ENCODE measurements around the gene MAPK14.
"Not testable (repeated sequence)": the region's sequence is repeated elsewhere in the genome, so short reads cannot be mapped to it uniquely, and the experiment has no call there.

Gene MAPK14

DNA sequence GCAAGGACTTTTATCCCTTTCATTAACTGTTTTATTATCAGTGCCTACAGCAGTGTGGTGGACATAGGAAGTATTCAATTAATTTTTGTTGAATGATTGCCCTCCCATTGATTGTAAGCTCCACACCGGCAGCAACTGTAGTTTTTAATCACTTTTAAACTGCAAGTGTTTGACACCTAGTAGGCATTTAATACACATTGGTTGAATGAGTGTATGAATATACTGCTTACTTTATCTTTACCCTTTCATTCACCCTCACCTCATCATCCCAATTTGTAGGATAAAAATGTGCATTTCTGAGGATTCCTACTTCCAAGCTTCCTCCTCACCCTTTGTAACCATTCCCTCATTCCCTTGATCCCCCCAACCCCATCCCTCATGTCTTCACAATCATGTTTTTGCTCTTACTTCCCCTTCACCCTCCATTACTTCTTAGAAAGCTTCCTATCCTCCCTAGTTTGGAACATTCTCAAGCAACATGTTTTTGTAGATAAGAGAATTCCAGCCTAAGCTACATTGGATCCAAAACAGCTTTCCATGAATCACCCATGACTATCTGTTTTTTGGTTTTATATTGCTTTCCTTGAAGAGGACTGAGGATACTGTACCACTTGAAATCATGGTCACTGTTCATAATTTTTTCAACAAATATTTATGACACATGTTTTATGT is 2.2 kb upstream of the MAPK14 start:
- TF ChIP-seq JUND (IDR thresholded peaks at IDR 0.05; ENCODE audit: low read depth), result no peak
- DNase-seq (ENCODE audit: low read depth in 1 of 2, low spot score in 1 of 2), result no peak
- in situ Hi-C loops (cut with HindIII; ENCODE audit: low pct_unique_long_range_greater_than_20kb, low sequenced_read_pairs), result no loop called here

DNA sequence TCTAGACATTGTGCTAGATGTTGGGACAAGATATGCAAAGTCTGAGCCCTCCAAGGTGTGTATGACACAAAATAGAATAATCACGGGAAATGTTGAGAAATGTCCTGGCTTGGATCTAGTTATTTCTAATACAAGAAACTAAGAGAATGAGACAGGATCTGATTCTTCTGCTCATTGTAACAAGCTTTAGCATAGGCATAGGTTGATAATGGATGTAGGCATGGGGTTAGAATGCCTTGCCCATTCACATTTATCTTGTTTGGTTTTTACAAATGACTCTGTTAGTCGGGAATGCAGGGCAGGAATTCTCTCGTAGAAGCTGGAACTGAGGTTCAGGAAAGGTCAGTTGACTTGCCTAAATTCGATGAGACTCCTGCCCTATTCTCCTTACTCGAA is 1.7 kb upstream of the MAPK14 start:
- in situ Hi-C loops (cut with HindIII; ENCODE audit: low pct_unique_long_range_greater_than_20kb, low sequenced_read_pairs), result no loop called here
- TF ChIP-seq JUND (IDR thresholded peaks at IDR 0.05; ENCODE audit: low read depth), result no peak

DNA sequence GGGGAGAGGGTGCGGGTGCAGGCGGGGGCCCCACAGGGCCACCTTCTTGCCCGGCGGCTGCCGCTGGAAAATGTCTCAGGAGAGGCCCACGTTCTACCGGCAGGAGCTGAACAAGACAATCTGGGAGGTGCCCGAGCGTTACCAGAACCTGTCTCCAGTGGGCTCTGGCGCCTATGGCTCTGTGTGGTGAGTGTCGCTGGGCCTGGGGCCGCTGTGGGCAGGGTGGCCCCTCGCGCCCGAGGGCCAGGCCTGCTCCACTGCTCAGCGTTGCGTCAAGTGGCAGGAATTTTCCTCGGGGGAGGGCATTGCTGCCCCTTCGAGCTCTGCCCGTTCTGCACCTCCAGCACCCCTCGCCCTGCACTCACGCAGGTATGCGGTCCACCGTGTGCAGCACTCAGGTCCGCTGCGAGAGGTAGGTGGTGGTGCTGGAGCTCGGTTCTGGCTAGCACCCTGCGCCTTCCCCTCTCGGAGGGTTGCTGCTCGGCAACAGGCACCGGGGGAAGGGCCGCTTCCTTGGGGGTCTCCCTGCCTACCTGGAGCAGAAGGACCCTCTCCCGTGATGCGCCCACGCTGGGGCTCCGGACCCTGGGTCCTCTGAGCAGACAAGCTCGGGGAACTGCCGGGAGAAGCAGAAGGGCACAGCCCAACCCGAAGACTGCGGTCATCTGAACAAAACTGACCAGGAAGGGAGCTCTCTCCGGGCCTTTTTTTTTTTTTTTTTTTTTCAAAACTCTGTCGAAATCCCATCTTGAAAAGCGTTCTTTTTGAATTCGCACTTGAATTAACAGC is 674 bp downstream of the MAPK14 start:
- DNase-seq (ENCODE audit: low read depth in 1 of 2, low spot score in 1 of 2), result peak in 1 of 2 experiments; percentile 45
- TF ChIP-seq JUND (IDR thresholded peaks at IDR 0.05; ENCODE audit: low read depth), result no peak
- in situ Hi-C loops (cut with HindIII; ENCODE audit: low pct_unique_long_range_greater_than_20kb, low sequenced_read_pairs), result no loop called here

More for the DNA sequence above, 1.7 kb upstream of the MAPK14 start:
- no peak for DNase-seq (ENCODE audit: low read depth in 1 of 2, low spot score in 1 of 2)

DNA sequence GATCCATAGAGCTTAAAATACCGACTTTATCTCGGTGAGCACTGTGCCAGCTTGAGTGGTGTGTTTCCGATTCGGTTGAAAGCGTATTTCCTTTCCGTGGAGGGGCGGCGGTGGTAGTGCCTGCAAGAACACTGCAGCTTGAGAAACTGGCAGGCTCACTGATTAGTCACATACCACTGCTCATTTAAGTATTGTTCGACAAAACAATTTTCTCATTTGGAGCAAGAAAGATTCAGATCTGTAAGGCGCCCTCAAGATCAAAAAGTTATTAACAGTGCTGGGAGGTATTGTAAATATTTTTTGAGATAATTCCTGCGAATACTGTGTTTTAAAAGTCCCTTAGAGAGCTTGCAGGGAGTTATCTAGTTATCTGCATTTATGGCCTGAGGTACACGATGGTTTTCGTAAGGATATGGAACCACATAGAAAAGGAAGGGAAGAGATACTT is 1.3 kb downstream of the MAPK14 start:
- peak in 1 of 2 experiments; percentile 49 for DNase-seq (ENCODE audit: low read depth in 1 of 2, low spot score in 1 of 2)
- in situ Hi-C loops (cut with HindIII; ENCODE audit: low pct_unique_long_range_greater_than_20kb, low sequenced_read_pairs), result no loop called here

DNA sequence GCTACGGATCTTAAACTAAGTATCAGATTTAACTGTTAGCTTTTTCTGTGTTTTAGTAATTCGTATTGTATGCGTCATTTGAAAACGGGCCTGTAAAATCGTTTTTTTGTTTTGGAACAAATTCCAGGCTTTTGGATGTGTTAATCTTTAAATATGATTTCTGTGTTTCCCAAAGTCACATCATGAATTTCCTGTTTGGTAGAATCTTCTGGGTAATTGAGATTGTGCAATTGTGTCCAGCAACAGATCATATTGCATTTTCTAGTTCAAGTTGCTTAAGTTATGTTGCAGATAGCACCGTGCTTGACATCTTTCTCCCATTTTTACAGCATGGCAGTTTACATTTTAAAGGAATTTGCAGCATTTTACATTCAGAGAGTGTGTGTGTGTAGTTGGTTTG is 1.9 kb downstream of the MAPK14 start:
- DNase-seq (ENCODE audit: low read depth in 1 of 2, low spot score in 1 of 2), result peak in 1 of 2 experiments; percentile 48
- in situ Hi-C loops (cut with HindIII; ENCODE audit: low pct_unique_long_range_greater_than_20kb, low sequenced_read_pairs), result no loop called here
- no peak for TF ChIP-seq JUND (IDR thresholded peaks at IDR 0.05; ENCODE audit: low read depth)

More for the DNA sequence above, 1.3 kb downstream of the MAPK14 start:
- no peak for TF ChIP-seq JUND (IDR thresholded peaks at IDR 0.05; ENCODE audit: low read depth)

DNA sequence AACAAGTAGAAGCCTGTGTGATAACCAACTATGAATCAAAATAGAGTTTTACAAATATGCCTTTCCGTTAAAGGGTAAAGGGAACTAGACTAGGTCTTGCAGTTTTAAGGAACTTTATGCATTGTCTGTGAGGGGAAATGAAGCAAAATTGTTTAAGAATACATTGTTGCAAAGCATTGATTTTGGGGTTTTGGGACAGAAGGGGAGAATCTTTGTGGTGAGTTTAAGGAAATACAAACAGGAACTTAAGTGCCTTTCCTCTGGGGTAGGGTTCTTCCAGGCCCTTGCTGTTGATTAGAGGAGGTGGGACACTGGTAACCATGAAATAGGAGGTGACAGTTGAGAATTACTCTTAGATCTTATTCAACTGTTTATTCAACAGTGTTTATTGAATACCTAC is 4.7 kb downstream of the MAPK14 start:
- DNase-seq (ENCODE audit: low read depth in 1 of 2, low spot score in 1 of 2), result no peak
- no peak for TF ChIP-seq JUND (IDR thresholded peaks at IDR 0.05; ENCODE audit: low read depth)
- in situ Hi-C loops (cut with HindIII; ENCODE audit: low pct_unique_long_range_greater_than_20kb, low sequenced_read_pairs), result no loop called here

DNA sequence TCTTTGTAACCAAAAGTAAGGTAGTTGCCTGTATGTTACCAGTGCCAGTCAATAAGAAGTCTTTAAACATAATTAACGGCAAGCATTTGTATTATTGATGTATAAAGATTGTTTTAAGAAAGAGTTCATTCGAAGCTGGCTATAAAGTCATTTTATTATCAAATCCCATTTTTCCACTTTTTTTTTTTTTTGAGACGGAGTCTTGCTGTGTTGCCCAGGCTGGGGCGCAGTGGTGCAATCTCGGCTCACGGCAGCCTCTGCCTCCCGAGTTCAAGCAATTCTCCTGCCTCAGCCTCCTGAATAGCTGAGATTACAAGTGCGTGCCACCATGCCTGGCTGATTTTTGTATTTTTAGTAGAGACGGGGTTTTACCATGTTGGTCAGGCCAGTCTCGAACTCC is 5.5 kb downstream of the MAPK14 start:
- in situ Hi-C loops (cut with HindIII; ENCODE audit: low pct_unique_long_range_greater_than_20kb, low sequenced_read_pairs); DNase-seq (ENCODE audit: low read depth in 1 of 2, low spot score in 1 of 2): not testable (repeated sequence)

DNA sequence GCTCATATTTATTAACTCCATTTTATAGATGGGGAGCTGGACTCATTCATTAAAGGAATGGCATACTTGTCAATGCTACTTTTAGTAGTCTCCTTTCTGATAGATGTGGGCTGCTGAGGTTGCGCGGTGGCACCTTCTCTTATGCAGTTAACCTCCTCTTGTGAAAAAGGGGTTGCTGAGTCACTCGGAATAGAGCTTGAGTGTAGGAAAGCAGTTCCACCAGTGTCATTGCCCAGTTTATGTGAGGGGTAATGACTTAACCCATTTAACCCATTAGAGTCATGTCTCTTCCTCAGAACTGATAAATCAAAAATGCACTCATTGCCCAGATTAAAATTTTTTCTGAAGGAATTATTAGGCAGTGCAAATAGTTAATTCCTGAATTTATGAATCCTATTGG is 6.3 kb downstream of the MAPK14 start:
- TF ChIP-seq JUND (IDR thresholded peaks at IDR 0.05; ENCODE audit: low read depth), result no peak
- no peak for DNase-seq (ENCODE audit: low read depth in 1 of 2, low spot score in 1 of 2)
- in situ Hi-C loops (cut with HindIII; ENCODE audit: low pct_unique_long_range_greater_than_20kb, low sequenced_read_pairs), result no loop called here

DNA sequence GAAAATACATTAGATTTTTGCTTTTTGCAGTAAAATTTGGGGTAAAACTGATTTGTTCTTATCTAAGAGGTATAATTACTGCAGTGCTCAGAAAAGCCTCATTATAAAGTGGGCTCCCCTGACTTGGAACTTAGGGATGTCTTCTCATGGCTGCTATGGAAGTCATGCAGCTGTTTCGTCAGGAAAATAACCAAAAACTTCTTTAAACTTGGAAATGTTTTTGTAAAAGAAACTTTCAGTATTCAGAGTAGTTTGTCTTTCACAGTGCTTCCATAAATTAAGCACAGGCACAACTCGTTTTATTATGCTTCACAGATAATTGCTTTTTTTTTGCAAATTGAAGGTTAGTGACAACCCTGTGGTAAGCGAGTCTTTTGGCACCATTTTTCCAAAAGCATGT is 6.8 kb downstream of the MAPK14 start:
- no peak for DNase-seq (ENCODE audit: low read depth in 1 of 2, low spot score in 1 of 2)
- in situ Hi-C loops (cut with HindIII; ENCODE audit: low pct_unique_long_range_greater_than_20kb, low sequenced_read_pairs), result no loop called here
- no peak for TF ChIP-seq JUND (IDR thresholded peaks at IDR 0.05; ENCODE audit: low read depth)

DNA sequence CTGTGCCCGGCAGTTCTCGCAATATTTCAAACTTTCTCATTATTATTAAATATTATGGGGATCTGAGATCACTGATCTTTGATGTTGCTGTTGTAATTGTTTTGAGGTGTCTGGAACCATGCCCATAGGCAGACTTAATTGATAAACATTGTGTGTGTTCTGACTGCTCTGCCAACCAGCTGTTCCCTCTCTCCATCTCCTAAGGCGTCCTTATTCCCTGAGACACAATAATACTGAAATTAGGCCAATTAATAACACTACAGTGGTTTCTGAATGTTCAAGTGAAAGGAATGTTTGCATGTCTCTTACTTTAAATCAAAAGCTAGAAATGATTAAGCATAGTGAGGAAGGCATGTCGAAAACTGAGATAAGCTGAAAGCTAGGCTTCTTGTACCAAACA is 7.6 kb downstream of the MAPK14 start:
- in situ Hi-C loops (cut with HindIII; ENCODE audit: low pct_unique_long_range_greater_than_20kb, low sequenced_read_pairs), result no loop called here
- DNase-seq (ENCODE audit: low read depth in 1 of 2, low spot score in 1 of 2), result no peak
- no peak for TF ChIP-seq JUND (IDR thresholded peaks at IDR 0.05; ENCODE audit: low read depth)

DNA sequence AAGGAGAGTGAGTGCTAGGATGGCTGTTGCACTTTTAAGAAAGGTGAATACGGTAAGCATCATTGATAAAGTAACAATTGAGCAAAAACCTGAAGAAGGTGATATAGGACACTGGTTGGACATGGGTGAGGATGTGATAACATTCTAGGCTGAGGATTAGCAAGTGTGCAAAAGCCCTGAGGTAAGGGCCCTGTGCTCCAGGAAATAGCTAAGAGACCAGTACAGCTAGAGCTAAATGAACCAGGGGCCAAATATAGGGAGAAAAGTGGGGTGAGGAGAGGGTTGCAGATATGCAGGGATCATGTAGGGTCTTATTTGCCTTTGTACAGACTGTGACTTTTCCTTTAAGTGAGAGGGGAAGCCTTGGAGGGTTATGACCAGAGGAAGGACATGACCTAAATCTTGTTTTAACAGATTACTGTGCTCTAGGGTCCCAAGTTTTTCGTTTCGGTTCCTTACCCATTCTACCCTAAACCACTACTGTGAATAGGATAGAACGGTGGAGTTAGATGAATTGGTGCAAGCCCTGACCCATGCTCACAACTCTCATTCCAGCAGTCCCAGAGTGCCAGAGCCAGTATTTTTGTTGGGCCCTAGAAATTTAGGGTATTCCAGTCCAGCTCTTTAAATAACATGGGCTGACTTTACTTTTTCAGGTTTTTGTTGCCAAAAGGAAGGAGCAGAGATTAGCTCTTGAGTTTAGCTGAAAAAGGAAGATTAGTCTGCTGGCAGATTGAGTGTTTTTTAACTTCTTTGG is 10.7 kb downstream of the MAPK14 start:
- no peak for TF ChIP-seq JUND (IDR thresholded peaks at IDR 0.05; ENCODE audit: low read depth)
- in situ Hi-C loops (cut with HindIII; ENCODE audit: low pct_unique_long_range_greater_than_20kb, low sequenced_read_pairs), result no loop called here
- DNase-seq (ENCODE audit: low read depth in 1 of 2, low spot score in 1 of 2), result no peak

DNA sequence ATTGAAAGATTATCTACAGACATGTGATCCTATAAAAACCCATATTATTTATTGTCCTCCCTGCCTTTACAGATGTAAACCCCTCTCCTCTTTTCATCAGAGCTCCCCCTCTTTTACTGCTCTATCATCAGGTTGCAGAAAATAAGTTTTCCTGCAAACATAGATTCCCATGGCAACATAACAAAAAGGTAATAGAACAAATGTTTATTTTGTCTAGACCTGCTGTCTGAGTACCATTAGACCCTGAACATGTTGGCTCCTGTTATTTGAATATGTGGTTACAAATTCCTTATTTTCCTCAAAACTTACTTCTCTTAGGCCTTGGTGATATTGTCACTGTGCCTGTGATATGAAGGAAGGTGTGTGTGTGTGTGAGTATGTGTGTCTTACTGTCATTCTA is 11.5 kb downstream of the MAPK14 start:
- no peak for DNase-seq (ENCODE audit: low read depth in 1 of 2, low spot score in 1 of 2)
- TF ChIP-seq JUND (IDR thresholded peaks at IDR 0.05; ENCODE audit: low read depth), result no peak
- in situ Hi-C loops (cut with HindIII; ENCODE audit: low pct_unique_long_range_greater_than_20kb, low sequenced_read_pairs), result no loop called here

DNA sequence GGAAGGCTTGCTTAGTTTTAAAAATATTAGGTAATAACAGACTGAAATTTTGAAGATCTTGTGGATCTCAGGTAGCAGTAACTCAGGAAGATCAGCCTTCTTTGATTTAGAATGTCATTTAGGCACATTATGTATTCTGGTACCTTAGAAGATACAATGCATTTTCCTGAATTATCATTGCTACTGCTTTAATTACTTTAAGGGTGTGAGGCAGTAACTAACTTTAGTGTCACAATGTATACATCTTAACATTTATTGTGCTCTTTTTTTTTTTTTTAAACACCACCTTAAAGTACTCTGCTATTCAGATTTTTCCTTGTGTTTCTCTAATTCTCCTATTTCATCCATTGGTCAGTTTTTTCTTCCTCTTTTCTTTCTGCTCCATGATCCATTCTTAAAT is 13.3 kb downstream of the MAPK14 start:
- in situ Hi-C loops (cut with HindIII; ENCODE audit: low pct_unique_long_range_greater_than_20kb, low sequenced_read_pairs), result no loop called here
- DNase-seq (ENCODE audit: low read depth in 1 of 2, low spot score in 1 of 2), result no peak
- TF ChIP-seq JUND (IDR thresholded peaks at IDR 0.05; ENCODE audit: low read depth), result no peak

Data from T47D (cell line).